Measurements from ENCODE around the gene NET1. TPM values are rescaled to one million over a fixed set of nuclear protein-coding genes. Genes with fewer than 3 reads are reported as not detected.
"Not testable (repeated sequence)": the region's sequence is repeated elsewhere in the genome, so short reads cannot be mapped to it uniquely, and the experiment has no call there.

The NET1 gene
- polyA plus RNA-seq, 3 donors: 1.2 to 1.7 (median 1.4) TPM

DNA sequence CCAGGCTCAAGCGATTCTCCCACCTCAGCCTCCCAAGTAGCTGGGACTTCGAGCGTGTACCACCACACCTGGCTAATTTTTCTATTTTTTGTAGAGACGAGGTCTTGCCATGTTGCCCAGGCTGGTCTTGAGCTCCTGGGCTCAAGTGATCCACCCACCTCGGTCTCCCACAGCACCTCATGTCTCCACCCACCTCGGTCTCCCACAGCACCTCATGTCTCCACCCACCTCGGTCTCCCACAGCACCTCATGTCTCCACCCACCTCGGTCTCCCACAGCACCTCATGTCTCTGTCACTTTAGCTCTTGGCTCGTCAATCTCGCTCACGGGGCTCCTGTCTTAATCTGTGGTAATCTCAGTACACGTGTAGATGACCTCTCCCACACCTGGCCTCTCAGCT lies 32.0 kb upstream of the NET1 start:
- H3K9me3 ChIP-seq (replicated peaks in 1 of 2; ENCODE audit: control insufficient read depth in 1 of 2, insufficient read depth in 1 of 2, low read length in 2 of 2); H3K9me3 Mint-ChIP-seq; H3K27ac Mint-ChIP-seq; H3K9ac ChIP-seq (ENCODE audit: insufficient read depth, low read length, poor library complexity, severe bottlenecking); H4K20me1 ChIP-seq (ENCODE audit: insufficient read depth, low read length); H3K27me3 Mint-ChIP-seq (ENCODE audit: low read depth in 3 of 3); H2AFZ ChIP-seq (ENCODE audit: insufficient read depth, low read depth, low read length, poor library complexity, severe bottlenecking); H3K4me1 ChIP-seq (ENCODE audit: control insufficient read depth in 1 of 2, insufficient read depth in 2 of 2, low read length in 2 of 2); H3K4me3 Mint-ChIP-seq; H3K27ac ChIP-seq (ENCODE audit: low read depth in 1 of 2, low read length in 2 of 2); H3K36me3 ChIP-seq (replicated peaks in 1 of 2; ENCODE audit: control insufficient read depth in 1 of 2, insufficient read depth in 2 of 2, low read length in 2 of 2); H3K36me3 Mint-ChIP-seq; H3K4me1 Mint-ChIP-seq; H3K79me2 ChIP-seq (ENCODE audit: insufficient read depth, low read length); DNase-seq; H3K4me2 ChIP-seq (replicated peaks; ENCODE audit: extremely low read depth, low read length, poor library complexity, severe bottlenecking); H3K27me3 ChIP-seq (ENCODE audit: control insufficient read depth in 2 of 2, insufficient read depth in 2 of 2, low read length in 2 of 2); H3K4me3 ChIP-seq (replicated peaks in 1 of 3; ENCODE audit: low read depth in 2 of 3, low read length in 3 of 3): not testable (repeated sequence)
- intact Hi-C loops (cut with micrococcal nuclease): loop anchor here in 1 of 2 donors (5.0 to 10.0 kb wide), 2 partner anchors 96 to 533 kb away; no protein-coding TSS in a partner anchor
- WGBS (ENCODE audit: insufficient coverage): 96% methylated on average over 12 of the region's 12 CpGs

- no CpG with 5 or more reads among the region's 2 CpGs for WGBS (ENCODE audit: insufficient coverage)
- DNase-seq: no peak
- Histone ChIP-seq H3K79me2 (ENCODE audit: insufficient read depth, low read length) (no peaks in the 10 kb centered on the region), H3K4me3 (replicated peaks in 1 of 3; ENCODE audit: low read depth in 2 of 3, low read length in 3 of 3) (no peak overlapping the region), H3K27me3 (ENCODE audit: control insufficient read depth in 2 of 2, insufficient read depth in 2 of 2, low read length in 2 of 2) (no peaks in the 10 kb centered on the region), H3K4me2 (replicated peaks; ENCODE audit: extremely low read depth, low read length, poor library complexity, severe bottlenecking) (no peak overlapping the region), H4K20me1 (ENCODE audit: insufficient read depth, low read length) (no peaks in the 10 kb centered on the region), H3K4me1 (ENCODE audit: control insufficient read depth in 1 of 2, insufficient read depth in 2 of 2, low read length in 2 of 2) (no peaks in the 10 kb centered on the region), H3K36me3 (replicated peaks in 1 of 2; ENCODE audit: control insufficient read depth in 1 of 2, insufficient read depth in 2 of 2, low read length in 2 of 2) (no peaks in the 10 kb centered on the region), H3K9ac (ENCODE audit: insufficient read depth, low read length, poor library complexity, severe bottlenecking) (no peak overlapping the region), H3K27ac (ENCODE audit: low read depth in 1 of 2, low read length in 2 of 2) (no peak overlapping the region), H2AFZ (ENCODE audit: insufficient read depth, low read depth, low read length, poor library complexity, severe bottlenecking) (no peak overlapping the region), H3K9me3 (replicated peaks in 1 of 2; ENCODE audit: control insufficient read depth in 1 of 2, insufficient read depth in 1 of 2, low read length in 2 of 2) (no peaks in the 10 kb centered on the region)
- no peak overlapping the region for H3K4me3 Mint-ChIP-seq
- intact Hi-C loops (cut with micrococcal nuclease): loop anchor here in 1 of 2 donors (5.0 to 10.0 kb wide), 2 partner anchors 96 to 534 kb away; no protein-coding TSS in a partner anchor
- H3K36me3 Mint-ChIP-seq: no peaks in the 10 kb centered on the region
- H3K27me3 Mint-ChIP-seq (ENCODE audit: low read depth in 3 of 3): peaks cover 0 to 2% (median 0%) of the 10 kb centered on the region in 3 donors
- no peak overlapping the region for H3K27ac Mint-ChIP-seq
- no peak for TF ChIP-seq CTCF (IDR thresholded peaks at IDR 0.05)
- no peaks in the 10 kb centered on the region for H3K4me1 Mint-ChIP-seq
- H3K9me3 Mint-ChIP-seq: peaks cover 0 to 7% (median 2%) of the 10 kb centered on the region in 7 donors
These were observed 31.2 kb upstream of the NET1 start for GRCh38 chr10:5381187-5381586.

Measured in CD14-positive monocyte (primary cell).